Natural killer cell (primary cell): ENCODE measurements around the gene ZNF154. TPM values are rescaled to one million over a fixed set of nuclear protein-coding genes. Genes with fewer than 3 reads are reported as not detected.

Experiments used
- ATAC-seq, 3 donors: fragments of 150-1000 bp in 2 of 3; fragments of 200-7000 bp in 1 of 3; cut with Tn5 transposase; 1 replicate in 1 of 3; 2 replicates in 2 of 3; pipeline ENCODE4 v1.10.0; 2021; ENCODE audit warnings: mild to moderate bottlenecking in 2 of 3, moderate library complexity in 2 of 3
- DNase-seq, 2 donors: peaks; one replicate each; pipeline versions ENCODE4 v3.0.0 to v3.0.0-alpha.2; 2013 to 2021; ENCODE audit warnings: mixed read lengths in 1 of 2
- H3K27ac ChIP-seq: one replicate; pipeline ENCODE4 v1.5.1; 2013; ENCODE audit warnings: mild to moderate bottlenecking, low read length
- H3K27me3 ChIP-seq: one replicate; pipeline ENCODE4 v1.6.1; 2013; ENCODE audit warnings: low read length; ENCODE audit not compliant: control insufficient read depth, insufficient read depth
- H3K36me3 ChIP-seq: one replicate; pipeline ENCODE4 v1.6.1; 2013; ENCODE audit warnings: low read length; ENCODE audit not compliant: control insufficient read depth, insufficient read depth
- H3K4me1 ChIP-seq: one replicate; pipeline ENCODE4 v1.6.1; 2013; ENCODE audit warnings: low read length; ENCODE audit not compliant: control insufficient read depth, insufficient read depth
- H3K4me3 ChIP-seq: one replicate; pipeline ENCODE4 v1.5.1; 2013; ENCODE audit warnings: low read length
- H3K9me3 ChIP-seq: one replicate; pipeline ENCODE4 v1.6.1; 2013; ENCODE audit warnings: low read length; ENCODE audit not compliant: control insufficient read depth, insufficient read depth
- H3K27ac Mint-ChIP-seq, 2 donors: one replicate each; pipeline ENCODE4 v1.8.0; 2022; ENCODE audit warnings: mild to moderate bottlenecking in 2 of 2, mixed read lengths in 2 of 2, moderate library complexity in 1 of 2
- H3K27me3 Mint-ChIP-seq, 2 donors: one replicate each; pipeline ENCODE4 v1.8.0; 2022; ENCODE audit warnings: low read depth in 2 of 2, mixed read lengths in 2 of 2
- H3K36me3 Mint-ChIP-seq: one replicate; pipeline ENCODE4 v1.8.0; 2022; ENCODE audit warnings: mixed read lengths
- H3K4me1 Mint-ChIP-seq, 2 donors: one replicate each; pipeline ENCODE4 v1.8.0; 2022; ENCODE audit warnings: mixed read lengths in 2 of 2
- H3K4me3 Mint-ChIP-seq: one replicate; pipeline ENCODE4 v1.8.0; 2022; ENCODE audit warnings: mild to moderate bottlenecking, moderate library complexity, mixed read lengths
- H3K9me3 Mint-ChIP-seq, 2 donors: one replicate each; pipeline ENCODE4 v1.8.0; 2022; ENCODE audit warnings: mixed read lengths in 2 of 2
- CTCF ChIP-seq: fragments of 200-600 bp; IDR thresholded peaks from one replicate; pipeline ENCODE4 v1.8.0; 2022; ENCODE audit warnings: antibody characterized with exemption
- WGBS: methylation state at CpG from one replicate; pipeline ENCODE4 v1.1.7; 2013; ENCODE audit warnings: missing lambda C conversion rate; ENCODE audit not compliant: insufficient coverage; 5-methylcytosine and 5-hydroxymethylcytosine counted together
- intact Hi-C: fragments of 100-400 bp; cut with micrococcal nuclease; formaldehyde crosslinking; loops from one replicate; pipeline ENCODE4 v1.14.2; 2022
- total RNA-seq, 4 donors: library from RNA; stranded (reverse); fragments of 120-200 nt in 1 of 4; gene quantifications; one replicate each; pipeline versions ENCODE4 v1.2.3 to v1.2.4, GENCODE V29; 2013 to 2022

Gene ZNF154
- total RNA-seq, 3 donors from 2014 or later (not counting 1 experiment from before 2014, with no cell fraction given), result 4.2 to 21.6 (median 9.5) TPM

- intact Hi-C loops, result no loop called here
- H3K4me3 ChIP-seq, result no peak overlapping the region
- H3K27me3 ChIP-seq, result no peaks in the 10 kb centered on the region
- ATAC-seq (no peak), DNase-seq (no peak)
- peaks cover 5 to 14% of the 10 kb centered on the region in 2 donors for H3K4me1 Mint-ChIP-seq
- WGBS, result 99% methylated on average over 4 of the region's 4 CpGs
- H3K27ac ChIP-seq, result no peak overlapping the region
- H3K27me3 Mint-ChIP-seq, result no peaks in the 10 kb centered on the region
- no peak overlapping the region for H3K27ac Mint-ChIP-seq
- H3K36me3 Mint-ChIP-seq, result peaks cover 78% of the 10 kb centered on the region
- peaks cover 10 to 12% of the 10 kb centered on the region in 2 donors for H3K9me3 Mint-ChIP-seq
- peaks cover 34% of the 10 kb centered on the region for H3K36me3 ChIP-seq
- TF ChIP-seq CTCF, result no peak
- no peak overlapping the region for H3K4me3 Mint-ChIP-seq
- peaks cover 70% of the 10 kb centered on the region for H3K9me3 ChIP-seq
- H3K4me1 ChIP-seq, result no peaks in the 10 kb centered on the region
Measured at GRCh38 chr19:57719901-57720519, 11.0 kb upstream of the ZNF154 start.

- Mint-ChIP-seq H3K9me3 (peaks cover 10 to 11% of the 10 kb centered on the region in 2 donors), H3K4me1 (peaks cover 5 to 10% of the 10 kb centered on the region in 2 donors), H3K4me3 (no peak overlapping the region), H3K27ac (no peak overlapping the region), H3K27me3 (no peaks in the 10 kb centered on the region), H3K36me3 (peaks cover 72% of the 10 kb centered on the region)
- no peak for TF ChIP-seq CTCF
- Histone ChIP-seq H3K36me3 (peaks cover 34% of the 10 kb centered on the region), H3K27me3 (no peaks in the 10 kb centered on the region), H3K4me3 (no peak overlapping the region), H3K4me1 (no peaks in the 10 kb centered on the region), H3K27ac (no peak overlapping the region), H3K9me3 (peaks cover 73% of the 10 kb centered on the region)
- intact Hi-C loops, result no loop called here
- ATAC-seq (no peak), DNase-seq (no peak)
Measured at GRCh38 chr19:57719424-57719823, 10.4 kb upstream of the ZNF154 start.

GRCh38 chr19:57712222-57712621, 3.2 kb upstream of the ZNF154 start:
- H3K36me3 ChIP-seq, result no peaks in the 10 kb centered on the region
- no peak for DNase-seq
- no peaks in the 10 kb centered on the region for H3K27me3 Mint-ChIP-seq
- no peaks in the 10 kb centered on the region for H3K27me3 ChIP-seq
- no peak for TF ChIP-seq CTCF
- no peak for ATAC-seq
- no peak overlapping the region for H3K27ac Mint-ChIP-seq
- no peak overlapping the region for H3K27ac ChIP-seq
- intact Hi-C loops, result no loop called here
- H3K4me1 Mint-ChIP-seq, result peaks cover 5 to 22% of the 10 kb centered on the region in 2 donors
- 50% methylated on average over 1 of the region's 1 CpG for WGBS
- peaks cover 37% of the 10 kb centered on the region for H3K36me3 Mint-ChIP-seq
- no peak overlapping the region for H3K4me3 Mint-ChIP-seq
- peaks cover 8% of the 10 kb centered on the region in 2 donors for H3K9me3 Mint-ChIP-seq
- peaks cover 35% of the 10 kb centered on the region for H3K9me3 ChIP-seq
- peaks cover 14% of the 10 kb centered on the region for H3K4me1 ChIP-seq
- H3K4me3 ChIP-seq, result no peak overlapping the region

GRCh38 chr19:57709616-57710015, 612 bp upstream of the ZNF154 start:
- peaks cover 14% of the 10 kb centered on the region for H3K4me1 ChIP-seq
- no peak overlapping the region for H3K4me3 ChIP-seq
- H3K27ac ChIP-seq, result peak overlapping the region; percentile 90
- peaks cover 7 to 44% of the 10 kb centered on the region in 2 donors for H3K4me1 Mint-ChIP-seq
- H3K27ac Mint-ChIP-seq, result peak overlapping the region in 1 of 2 donors; percentile 99
- DNase-seq (no peak), ATAC-seq (no peak)
- H3K36me3 ChIP-seq, result no peaks in the 10 kb centered on the region
- intact Hi-C loops, result loop anchor here (2.0 kb wide), 2 partner anchors 17 to 27 kb away; partner anchors contain the start of gene ZNF671
- WGBS, result 85% methylated on average over 15 of the region's 15 CpGs
- H3K27me3 ChIP-seq, result no peaks in the 10 kb centered on the region
- H3K9me3 Mint-ChIP-seq, result peaks cover 6 to 9% of the 10 kb centered on the region in 2 donors
- H3K9me3 ChIP-seq, result peaks cover 44% of the 10 kb centered on the region
- no peak for TF ChIP-seq CTCF
- H3K27me3 Mint-ChIP-seq, result no peaks in the 10 kb centered on the region
- peaks cover 21% of the 10 kb centered on the region for H3K36me3 Mint-ChIP-seq
- peak overlapping the region; percentile 86 for H3K4me3 Mint-ChIP-seq
